ENCODE data around the gene GPC1.

DNA sequence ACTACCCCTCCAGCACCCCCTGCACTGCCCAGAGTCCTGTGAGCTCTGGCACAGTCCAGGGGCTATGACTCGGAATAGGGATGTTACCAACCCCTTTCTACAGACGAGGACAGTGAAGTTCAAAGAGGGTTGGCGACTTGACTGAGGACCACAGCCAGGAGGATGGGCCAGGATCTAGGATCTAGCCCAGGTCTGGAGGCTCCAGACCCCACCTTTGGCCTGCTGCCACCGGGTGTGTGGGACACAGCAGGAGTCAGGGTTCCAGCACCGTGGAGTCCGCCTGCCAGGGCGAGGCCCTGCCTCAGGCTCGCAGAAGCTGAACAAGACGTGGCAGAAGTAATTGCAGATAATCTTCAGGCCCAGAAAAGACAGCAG lies 37.9 kb upstream of the GPC1 start:
- TF ChIP-seq CTCF (IDR thresholded peaks at IDR 0.05) = no peak
- TF ChIP-seq EZH2 (IDR thresholded peaks at IDR 0.05; ENCODE audit: borderline replicate concordance, insufficient read depth, low read depth, low read length, poor library complexity, severe bottlenecking) = no peak
